ENCODE data around the gene TNIP1.
A peak's percentile ranks its signal among the peaks of the same experiment; 100 is the strongest.

TNIP1 gene

GRCh38 chr5:151106043-151106442 lies 25.2 kb upstream of the TNIP1 start:
- DNase-seq (ENCODE audit: low read depth in 2 of 2): no peak

GRCh38 chr5:151105561-151105960 lies 24.7 kb upstream of the TNIP1 start:
- no peak for DNase-seq (ENCODE audit: low read depth in 2 of 2)

- DNase-seq (ENCODE audit: low read depth in 2 of 2): peak; percentile 80 to 85
Observed at GRCh38 chr5:151104795-151105194, 24.0 kb upstream of the TNIP1 start.

GRCh38 chr5:151101746-151102145 lies 20.9 kb upstream of the TNIP1 start:
- DNase-seq (ENCODE audit: low read depth in 2 of 2): no peak

- DNase-seq (ENCODE audit: low read depth in 2 of 2): no peak
Observed at GRCh38 chr5:151101151-151101550, 20.3 kb upstream of the TNIP1 start.

- DNase-seq (ENCODE audit: low read depth in 2 of 2): no peak
Observed at GRCh38 chr5:151100681-151101080, 19.8 kb upstream of the TNIP1 start.

GRCh38 chr5:151098768-151099121 lies 17.9 kb upstream of the TNIP1 start:
- DNase-seq (ENCODE audit: low read depth in 2 of 2): no peak

- no peak for DNase-seq (ENCODE audit: low read depth in 2 of 2)
Observed at GRCh38 chr5:151097820-151098767, 17.3 kb upstream of the TNIP1 start.

GRCh38 chr5:151097061-151097460 lies 16.2 kb upstream of the TNIP1 start:
- no peak for DNase-seq (ENCODE audit: low read depth in 2 of 2)

GRCh38 chr5:151096001-151096373 lies 15.2 kb upstream of the TNIP1 start:
- DNase-seq (ENCODE audit: low read depth in 2 of 2): no peak

GRCh38 chr5:151095341-151096000 lies 14.6 kb upstream of the TNIP1 start:
- no peak for DNase-seq (ENCODE audit: low read depth in 2 of 2)

GRCh38 chr5:151094852-151095245 lies 14.0 kb upstream of the TNIP1 start:
- DNase-seq (ENCODE audit: low read depth in 2 of 2): no peak

GRCh38 chr5:151094030-151094851 lies 13.4 kb upstream of the TNIP1 start:
- DNase-seq (ENCODE audit: low read depth in 2 of 2): no peak

GRCh38 chr5:151093476-151093889 lies 12.6 kb upstream of the TNIP1 start:
- DNase-seq (ENCODE audit: low read depth in 2 of 2): peak; percentile 92

- DNase-seq (ENCODE audit: low read depth in 2 of 2): peak in 1 of 2 experiments; percentile 43
Observed at GRCh38 chr5:151092762-151093161, 11.9 kb upstream of the TNIP1 start.

- no peak for DNase-seq (ENCODE audit: low read depth in 2 of 2)
Observed at GRCh38 chr5:151089726-151090125, 8.9 kb upstream of the TNIP1 start.

- DNase-seq (ENCODE audit: low read depth in 2 of 2): no peak
Observed at GRCh38 chr5:151088986-151089385, 8.2 kb upstream of the TNIP1 start.

- DNase-seq (ENCODE audit: low read depth in 2 of 2): no peak
Observed at GRCh38 chr5:151087486-151087885, 6.7 kb upstream of the TNIP1 start.

GRCh38 chr5:151086905-151087360 lies 6.1 kb upstream of the TNIP1 start:
- no peak for DNase-seq (ENCODE audit: low read depth in 2 of 2)

GRCh38 chr5:151086192-151086869 lies 5.5 kb upstream of the TNIP1 start:
- DNase-seq (ENCODE audit: low read depth in 2 of 2): no peak

GRCh38 chr5:151085517-151086041 lies 4.7 kb upstream of the TNIP1 start:
- no peak for DNase-seq (ENCODE audit: low read depth in 2 of 2)
